ENCODE data around the gene KCTD11.
"Not testable (repeated sequence)": the region's sequence is repeated elsewhere in the genome, so short reads cannot be mapped to it uniquely, and the experiment has no call there.

The KCTD11 gene

GRCh38 chr17:7323731-7324437 is 28.1 kb upstream of the KCTD11 start:
- FAIRE-seq: no peak

DNA sequence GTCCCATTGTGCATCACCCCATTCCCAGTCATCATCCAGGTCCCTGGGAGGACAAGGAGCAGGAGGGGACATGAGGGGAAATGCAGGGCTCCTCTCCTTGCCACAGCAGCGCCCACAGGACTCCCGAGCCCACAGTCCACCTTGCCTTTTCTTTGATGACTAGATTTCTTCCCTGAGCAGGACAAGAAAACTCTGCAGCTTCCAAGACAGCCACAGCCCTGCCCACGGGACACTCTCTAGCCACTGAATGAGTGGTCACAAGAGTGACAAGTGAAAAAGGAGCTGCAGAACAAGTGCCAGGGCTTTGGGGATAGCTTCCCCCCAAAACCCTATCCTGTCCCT is 27.6 kb upstream of the KCTD11 start:
- FAIRE-seq: no peak

DNA sequence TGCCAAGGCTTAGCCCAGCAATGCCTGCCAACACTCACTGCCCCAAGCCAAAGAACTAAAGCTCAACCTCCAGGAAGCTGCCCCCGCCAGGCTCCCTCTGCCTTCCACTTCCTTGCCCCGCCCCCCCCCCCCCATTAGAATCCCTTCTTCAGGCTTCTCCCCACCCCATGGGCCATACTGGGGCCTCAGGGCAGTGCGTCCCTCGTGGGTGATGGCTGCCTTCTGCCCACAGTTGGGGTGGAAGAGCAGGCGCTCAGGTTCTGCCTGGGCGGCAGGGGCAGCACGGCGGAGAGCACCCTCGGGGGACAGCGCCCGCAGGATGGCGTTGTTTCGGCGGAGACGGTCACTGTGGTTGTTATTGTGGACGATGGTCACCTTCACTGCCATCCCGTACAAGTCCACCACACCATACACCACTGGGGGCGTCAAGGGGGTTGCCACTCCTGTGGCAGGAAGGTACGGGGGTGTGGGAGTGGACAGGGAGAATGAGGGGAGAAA is 26.9 kb upstream of the KCTD11 start:
- no peak for FAIRE-seq

DNA sequence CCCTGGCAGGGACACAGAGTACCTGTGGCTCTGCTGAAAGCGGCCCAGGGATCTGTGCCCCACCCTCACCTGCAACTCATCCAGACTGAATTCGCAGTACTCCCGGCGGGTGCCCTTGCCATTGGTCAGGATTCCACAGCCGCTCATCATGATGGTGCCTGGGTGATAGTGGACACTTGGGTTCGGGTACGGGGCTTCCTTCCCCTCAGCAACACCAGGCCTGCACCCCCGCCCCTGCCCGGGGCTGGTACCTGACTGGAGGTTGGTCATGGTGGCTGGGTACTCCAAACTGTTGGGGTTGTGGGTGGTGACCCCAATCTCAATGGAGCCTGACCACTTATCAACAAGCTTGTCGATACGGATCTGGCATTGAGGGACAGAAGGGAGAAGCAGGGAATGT is 25.8 kb upstream of the KCTD11 start:
- no peak for FAIRE-seq

DNA sequence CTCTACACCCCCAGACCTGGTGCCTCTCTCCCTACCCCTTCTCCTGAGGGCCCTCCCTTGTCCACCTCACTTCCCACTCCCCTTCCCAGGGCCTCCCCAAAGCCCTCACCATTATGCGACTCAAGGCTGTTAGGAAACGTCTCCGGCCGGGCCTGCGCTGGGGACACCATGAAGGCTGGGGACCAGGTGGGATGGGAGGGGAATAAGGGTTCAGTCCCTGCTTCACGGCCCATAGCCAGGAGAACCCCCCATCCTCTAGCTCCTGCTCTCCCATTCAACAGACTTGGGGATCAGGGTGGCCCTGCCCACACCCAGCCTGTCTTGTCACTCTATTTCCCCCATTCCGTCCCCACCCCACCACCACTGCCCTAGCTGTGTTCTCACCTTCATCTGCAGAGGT is 24.9 kb upstream of the KCTD11 start:
- FAIRE-seq: no peak

- FAIRE-seq: no peak
Measured at GRCh38 chr17:7327501-7327900, 24.5 kb upstream of the KCTD11 start.

DNA sequence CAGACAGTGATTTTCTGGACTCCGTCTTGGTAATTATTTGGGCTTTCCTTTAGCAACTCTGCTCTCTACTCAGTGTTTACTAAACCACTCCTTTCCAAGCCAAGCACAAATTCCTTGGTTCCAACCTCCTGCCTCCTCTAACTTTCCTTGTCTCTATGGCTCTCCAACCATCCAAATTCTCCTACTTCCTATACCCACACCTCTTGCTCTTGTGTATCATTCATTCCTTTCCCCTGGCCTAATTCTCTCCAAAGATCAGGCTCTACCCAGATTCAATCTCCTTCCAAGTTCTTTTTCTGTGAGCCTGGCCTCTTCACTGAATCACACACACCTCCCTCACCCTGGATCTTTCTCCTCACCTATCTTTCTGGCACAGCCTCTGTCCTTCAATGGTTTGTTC is 24.0 kb upstream of the KCTD11 start:
- FAIRE-seq: no peak

DNA sequence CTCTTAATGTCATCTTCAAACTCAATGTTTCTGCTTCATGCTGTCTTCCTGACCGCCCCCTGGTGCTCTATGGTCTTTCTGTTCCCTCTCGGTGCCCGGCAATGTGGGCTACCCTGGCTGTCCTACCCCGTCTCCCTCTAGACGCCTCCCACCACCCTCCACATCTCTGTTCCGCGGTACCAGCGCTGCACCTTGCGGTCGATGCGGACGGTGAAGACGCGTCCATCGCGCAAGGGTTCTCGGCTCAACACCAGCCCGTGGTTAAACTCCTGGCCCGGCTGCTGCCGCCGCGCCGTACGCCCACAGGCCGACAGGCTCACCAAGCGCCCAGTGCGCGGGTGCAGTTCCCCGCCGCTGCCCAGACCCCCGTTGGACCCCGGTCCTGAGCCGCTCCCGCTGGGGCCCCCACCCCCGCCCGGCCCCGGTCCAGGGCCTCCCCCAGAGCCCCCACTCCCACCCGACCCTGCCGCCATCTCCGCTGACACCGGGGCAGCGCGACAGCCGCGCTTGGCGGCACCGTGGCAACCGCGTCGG is 23.1 kb upstream of the KCTD11 start, which contains the start of gene NEURL4:
Gene NEURL4 (minus strand): TSS at position 496 of the 534 bp plus-strand sequence. CDS start 23 bp downstream, at position 473.
- FAIRE-seq: no peak

- FAIRE-seq: peak; percentile 87
Measured at GRCh38 chr17:7329374-7329996, 22.5 kb upstream of the KCTD11 start.

GRCh38 chr17:7329997-7330637 is 21.8 kb upstream of the KCTD11 start:
- FAIRE-seq: no peak

DNA sequence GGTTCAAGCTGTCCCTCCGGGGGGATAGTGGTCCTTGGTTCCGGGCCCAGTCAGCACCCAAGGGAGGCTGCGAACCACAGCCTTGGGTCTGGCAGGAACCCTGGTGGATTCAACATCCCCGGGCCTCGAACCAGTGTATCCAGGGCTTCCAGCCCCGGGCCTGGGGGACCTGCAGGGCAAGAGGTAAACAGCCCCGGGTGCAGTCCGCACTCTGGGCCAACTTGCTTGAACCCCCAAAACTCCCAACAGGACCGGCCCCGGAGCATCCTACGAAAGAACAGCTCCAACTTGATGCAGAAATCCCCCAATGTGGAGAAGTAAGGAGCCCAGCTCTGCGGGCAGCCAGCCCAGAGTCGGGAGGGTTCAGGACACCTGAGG is 21.3 kb upstream of the KCTD11 start:
- FAIRE-seq: no peak

DNA sequence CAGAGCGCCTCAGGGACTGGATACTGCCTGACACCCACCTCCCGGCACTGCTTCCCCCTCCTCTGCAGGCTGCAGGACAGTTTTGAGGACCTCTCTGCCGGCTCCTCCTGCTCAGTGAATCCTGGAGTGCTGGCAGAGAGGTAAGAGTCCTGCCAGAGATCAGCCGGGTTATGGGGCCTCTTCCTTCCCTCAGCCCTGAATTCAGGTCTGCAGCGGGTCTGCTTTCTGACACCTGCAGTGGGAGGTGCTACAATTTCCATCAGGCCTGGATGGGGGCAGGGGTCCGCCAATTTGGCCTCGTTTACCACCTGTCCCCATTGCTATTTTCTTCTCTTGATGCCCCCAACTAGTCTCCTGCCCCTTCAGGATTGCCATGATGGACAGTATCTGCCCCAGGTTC is 19.9 kb upstream of the KCTD11 start:
- no peak for FAIRE-seq

DNA sequence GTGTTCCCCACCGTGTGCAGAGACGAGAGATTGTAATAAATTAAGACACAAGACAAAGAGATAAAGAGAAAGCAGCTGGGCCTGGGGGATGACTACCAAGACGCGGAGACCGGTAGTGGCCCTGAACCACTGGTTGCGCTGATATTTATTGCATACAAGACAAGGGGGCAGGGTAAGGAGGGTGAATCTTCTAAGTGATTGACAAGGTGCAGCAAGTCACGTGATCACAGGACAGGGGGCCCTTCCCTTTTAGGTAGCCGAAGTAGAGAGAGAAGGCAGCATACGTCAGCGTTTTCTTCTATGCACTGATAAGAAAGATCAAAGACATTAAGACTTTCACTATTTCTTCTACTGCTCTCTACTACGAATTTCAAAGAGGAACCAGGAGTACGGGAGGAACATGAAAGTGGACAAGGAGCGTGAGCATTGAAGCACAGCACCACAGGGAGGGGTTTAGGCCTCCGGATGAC is 19.3 kb upstream of the KCTD11 start:
- FAIRE-seq: not testable (repeated sequence)

GRCh38 chr17:7334938-7335538 is 16.9 kb upstream of the KCTD11 start:
- FAIRE-seq: no peak

DNA sequence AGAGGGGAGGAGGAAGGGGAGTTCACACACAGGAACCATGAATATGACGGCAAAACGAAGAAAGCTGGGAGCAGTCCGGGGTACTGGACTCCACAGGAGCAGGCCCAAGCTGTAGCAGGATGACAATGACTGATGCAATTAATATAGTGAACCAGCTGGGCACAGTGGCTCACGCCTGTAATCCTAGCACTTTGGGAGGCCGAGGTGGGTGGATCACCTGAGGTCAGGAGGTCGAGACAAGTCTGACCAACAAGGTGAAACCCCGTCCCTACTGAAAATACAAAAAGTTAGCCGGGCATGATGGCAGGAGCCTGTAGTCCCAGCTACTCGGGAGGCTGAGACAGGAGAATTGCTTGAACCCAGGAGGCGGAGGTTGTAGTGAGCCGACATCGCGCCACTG is 16.2 kb upstream of the KCTD11 start:
- FAIRE-seq: not testable (repeated sequence)

DNA sequence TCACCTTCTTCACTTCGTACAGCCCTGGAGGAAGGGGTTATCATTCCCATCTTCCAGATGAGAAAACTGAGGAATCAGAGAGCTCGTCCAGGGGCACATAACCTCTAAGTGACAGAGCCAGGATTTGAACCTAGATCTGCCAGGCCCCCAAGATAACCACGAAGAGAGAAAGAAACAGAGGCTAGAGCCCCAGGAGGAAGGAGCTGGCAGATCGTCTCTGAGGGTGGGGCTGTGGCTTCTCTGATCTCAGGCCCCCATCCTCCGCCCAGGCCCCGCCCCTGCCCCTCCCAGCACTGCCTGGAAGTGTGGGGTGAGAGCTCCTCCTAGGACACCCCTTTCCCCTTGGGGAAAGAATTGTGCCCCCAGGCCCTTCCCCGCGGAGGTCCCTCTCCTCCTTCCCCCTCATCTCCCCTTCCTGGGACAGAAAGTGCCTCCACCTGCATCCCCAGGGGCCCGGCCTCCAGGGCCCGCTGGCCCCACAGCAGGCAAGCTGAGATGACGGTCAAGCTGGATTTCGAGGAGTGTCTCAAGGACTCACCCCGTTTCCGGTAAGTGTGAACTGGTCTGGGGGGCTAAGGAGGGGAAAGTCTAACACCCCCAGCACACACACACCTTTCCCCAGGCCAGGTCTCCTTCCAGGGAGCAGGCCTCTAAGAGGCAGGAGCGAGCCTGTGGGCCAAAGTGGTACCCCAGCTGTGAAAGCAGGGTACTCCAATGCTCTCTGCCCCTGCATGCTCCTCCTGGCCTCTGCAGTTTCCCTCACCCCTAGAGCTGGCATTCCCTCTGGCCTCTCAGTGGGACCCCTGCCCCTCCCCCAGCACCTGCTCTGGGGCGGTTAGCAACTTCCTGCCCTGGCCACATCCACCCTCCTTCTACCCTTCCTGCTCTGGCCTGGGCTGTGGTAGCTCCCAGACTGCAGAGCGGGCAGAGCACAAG is 15.5 kb upstream of the KCTD11 start, which contains the start of gene ACAP1:
Gene ACAP1 (plus strand): TSS at position 290 of the 936 bp plus-strand sequence. CDS start 206 bp downstream, at position 496.
- FAIRE-seq: no peak

DNA sequence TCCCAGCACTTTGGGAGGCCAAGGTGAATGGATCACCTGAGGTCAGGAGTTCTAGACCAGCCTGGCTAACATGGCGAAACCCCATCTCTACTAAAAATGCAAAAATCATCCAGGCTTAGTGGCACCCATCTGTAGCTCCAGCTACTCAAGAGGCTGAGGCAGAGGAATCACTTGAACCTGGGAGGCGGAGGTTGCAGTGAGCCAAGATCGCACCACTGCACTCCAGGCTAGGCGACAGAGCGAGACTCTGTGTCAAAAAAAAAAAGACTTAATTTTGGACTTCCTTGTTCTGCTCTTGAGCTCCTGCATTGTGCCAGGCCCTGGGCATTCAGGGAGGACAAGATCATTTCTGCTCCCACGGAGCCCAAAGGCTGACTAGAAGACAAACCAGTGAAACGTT is 14.4 kb upstream of the KCTD11 start:
- not testable (repeated sequence) for FAIRE-seq

DNA sequence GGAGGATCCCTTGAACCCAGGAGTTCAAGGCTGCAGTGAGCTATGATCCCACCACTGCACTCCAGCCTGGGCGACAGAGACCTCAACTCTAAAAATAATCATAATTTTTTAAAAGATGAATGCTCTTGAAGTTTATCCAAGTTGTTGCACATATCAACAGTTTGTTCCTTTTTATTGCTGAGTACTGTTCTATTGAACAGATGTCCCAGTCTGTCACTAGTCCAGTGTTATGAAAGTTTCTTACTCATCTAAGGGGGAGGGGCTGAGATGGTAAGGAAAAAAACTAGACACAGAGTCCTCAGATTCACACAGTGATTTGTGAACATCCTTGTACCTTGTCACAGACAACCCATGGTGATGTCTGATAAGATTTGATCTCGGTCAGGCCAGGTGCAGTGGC is 11.8 kb upstream of the KCTD11 start:
- FAIRE-seq: no peak

GRCh38 chr17:7341842-7342241 is 10.1 kb upstream of the KCTD11 start:
- no peak for FAIRE-seq

DNA sequence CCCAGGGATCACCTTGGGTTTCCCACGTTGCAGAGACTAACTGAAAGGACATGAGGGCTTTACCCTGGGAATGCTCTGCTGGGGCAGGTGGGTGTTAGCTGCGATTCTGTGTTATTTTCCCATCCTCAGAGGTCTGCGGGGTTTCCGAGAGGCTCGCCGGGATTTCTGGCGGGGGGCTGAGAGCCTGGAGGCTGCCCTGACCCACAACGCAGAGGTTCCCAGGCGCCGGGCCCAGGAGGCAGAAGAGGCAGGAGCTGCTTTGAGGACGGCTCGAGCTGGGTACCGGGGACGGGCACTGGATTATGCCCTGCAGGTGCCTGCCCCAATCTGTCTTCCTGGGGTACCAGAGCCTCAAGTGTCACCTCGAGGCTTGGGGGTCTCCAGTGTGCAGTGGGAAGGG is 8.7 kb upstream of the KCTD11 start:
- FAIRE-seq: no peak

DNA sequence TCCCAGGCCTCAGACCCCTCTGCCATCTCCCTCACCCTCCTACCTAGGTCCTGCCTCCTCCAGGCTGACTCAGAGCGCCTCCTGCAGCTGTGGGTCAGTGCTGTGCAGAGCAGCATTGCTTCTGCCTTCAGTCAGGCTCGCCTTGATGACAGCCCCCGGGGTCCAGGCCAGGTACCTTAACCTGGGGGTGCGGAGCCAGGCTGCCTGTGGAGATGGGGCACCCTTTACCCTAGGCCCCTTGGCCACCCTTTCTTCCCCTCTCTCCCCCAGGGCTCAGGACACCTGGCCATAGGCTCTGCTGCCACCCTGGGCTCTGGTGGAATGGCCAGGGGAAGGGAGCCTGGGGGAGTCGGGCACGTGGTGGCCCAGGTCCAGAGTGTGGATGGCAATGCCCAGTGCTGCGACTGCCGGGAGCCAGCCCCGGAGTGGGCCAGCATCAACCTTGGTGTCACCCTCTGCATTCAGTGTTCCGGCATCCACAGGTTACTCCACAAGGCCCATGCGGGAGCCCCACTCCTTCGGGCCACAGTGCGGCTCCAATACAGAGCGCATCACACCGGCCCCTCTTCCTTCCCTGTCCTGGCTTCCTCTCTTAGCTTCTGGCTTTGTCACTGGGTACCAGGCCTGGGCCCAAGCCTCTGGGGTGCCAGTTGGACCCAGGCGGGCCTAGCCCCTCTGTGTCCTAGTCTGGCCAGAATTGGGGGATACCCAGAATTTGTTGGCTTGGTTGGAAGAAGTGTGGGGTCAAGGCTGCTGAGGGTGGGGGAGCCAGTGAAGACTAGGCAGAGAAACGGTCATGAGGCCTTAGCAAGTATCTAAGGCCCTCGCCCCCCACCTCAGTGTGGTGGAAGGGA is 5.0 kb upstream of the KCTD11 start:
- no peak for FAIRE-seq

Measured in islet of Langerhans (tissue), 1 donor.